HepG2 (cell line): ENCODE data around the gene MIER2. TPM values are rescaled to one million over a fixed set of nuclear protein-coding genes. Genes with fewer than 3 reads are reported as not detected.

ENCODE experiments used
- ATM ChIP-seq: fragments of 450-650 bp; IDR thresholded peaks from 2 replicates; pipeline ENCODE4 v1.7.1; 2017; ENCODE audit warnings: mild to moderate bottlenecking, borderline replicate concordance
- CEBPB ChIP-seq: IDR thresholded peaks from 2 replicates; pipeline ENCODE4 v1.6.1; 2011; ENCODE audit warnings: low read depth, low read length, improper control_type of control experiment, borderline replicate concordance
- DBP ChIP-seq: sonication (generic); formaldehyde crosslinking; IDR thresholded peaks from 2 replicates; pipeline ENCODE4 v1.4.0; 2020; ENCODE audit warnings: missing genetic modification reagents; ENCODE audit errors: not compliant biosample characterization
- E2F1 ChIP-seq: sonication (generic); formaldehyde crosslinking; IDR thresholded peaks from 2 replicates; pipeline ENCODE4 v1.5.0; 2020; ENCODE audit warnings: missing genetic modification reagents
- EHMT2 ChIP-seq: fragments of 200-600 bp; sonication (generic); IDR thresholded peaks from 2 replicates; pipeline ENCODE4 v1.7.0; 2017; ENCODE audit warnings: antibody characterized with exemption, low read depth, low read length, borderline replicate concordance
- ELF3 ChIP-seq: IDR thresholded peaks from 2 replicates; pipeline ENCODE4 v1.6.1; 2016; ENCODE audit warnings: missing genetic modification reagents, missing compliant biosample characterization
- ELF4 ChIP-seq: sonication (generic); formaldehyde crosslinking; IDR thresholded peaks from 2 replicates; pipeline ENCODE4 v1.5.0; 2020; ENCODE audit warnings: missing genetic modification reagents, mild to moderate bottlenecking, moderate library complexity, borderline replicate concordance
- FOXJ3 ChIP-seq: sonication (generic); formaldehyde crosslinking; IDR thresholded peaks from 2 replicates; pipeline ENCODE4 v1.4.0; 2020; ENCODE audit warnings: missing genetic modification reagents, mild to moderate bottlenecking, borderline replicate concordance
- KAT8 ChIP-seq: IDR thresholded peaks from 2 replicates; pipeline ENCODE4 v1.6.1; 2016; ENCODE audit warnings: missing genetic modification reagents, missing compliant biosample characterization
- KDM2A ChIP-seq: sonication (generic); formaldehyde crosslinking; IDR thresholded peaks from 2 replicates; pipeline ENCODE4 v1.4.0; 2020; ENCODE audit warnings: low read depth, missing genetic modification reagents, borderline replicate concordance
- MAFK ChIP-seq, 2 experiments: IDR thresholded peaks in 1 of 2; conservative IDR thresholded peaks in 1 of 2; 2 replicates each; pipeline ENCODE4 v1.6.1; 2011; ENCODE audit warnings: improper control_type of control experiment in 2 of 2, low read length in 2 of 2
- PAXIP1 ChIP-seq: sonication (generic); formaldehyde crosslinking; conservative IDR thresholded peaks from 2 replicates; pipeline ENCODE4 v1.4.0; 2020; ENCODE audit warnings: mild to moderate bottlenecking, missing genetic modification reagents, moderate library complexity
- RNF2 ChIP-seq: fragments of 450-650 bp; conservative IDR thresholded peaks from 2 replicates; pipeline ENCODE4 v1.6.1; 2016; ENCODE audit warnings: low read depth
- SOX13 ChIP-seq, 3 experiments: fragments of 450-650 bp in 1 of 3; sonication (generic) in 1 of 3; formaldehyde crosslinking in 1 of 3; IDR thresholded peaks in 2 of 3; conservative IDR thresholded peaks in 1 of 3; 2 replicates each; pipeline versions ENCODE4 v1.5.0 to v1.6.1; 2016 to 2020; ENCODE audit warnings: antibody characterized with exemption in 1 of 3, mild to moderate bottlenecking in 1 of 3, missing compliant biosample characterization in 1 of 3, missing genetic modification reagents in 1 of 3, moderate library complexity in 1 of 3
- SYNCRIP ChIP-seq: fragments of 200-400 bp; formaldehyde crosslinking; IDR thresholded peaks from 2 replicates; pipeline ENCODE4 v1.6.1; 2018; ENCODE audit warnings: mild to moderate bottlenecking, low read depth, low read length; ENCODE audit not compliant: insufficient read depth
- ZBTB7A ChIP-seq: sonication (generic); formaldehyde crosslinking; IDR thresholded peaks from 2 replicates; pipeline ENCODE4 v1.8.0; 2022; ENCODE audit warnings: mild to moderate bottlenecking, missing genetic modification reagents
- ZFP90 ChIP-seq: sonication (generic); formaldehyde crosslinking; IDR thresholded peaks from 2 replicates; pipeline ENCODE4 v1.8.0; 2022; ENCODE audit warnings: missing genetic modification reagents, mild to moderate bottlenecking, inconsistent platforms, borderline replicate concordance
- ZMYM3 ChIP-seq: sonication (generic); formaldehyde crosslinking; IDR thresholded peaks from 2 replicates; pipeline ENCODE4 v1.5.1; 2020; ENCODE audit warnings: mild to moderate bottlenecking, missing genetic modification reagents
- ZNF672 ChIP-seq: sonication (generic); formaldehyde crosslinking; IDR thresholded peaks from 2 replicates; pipeline ENCODE4 v1.8.1; 2022; ENCODE audit warnings: missing genetic modification reagents
- polyA plus RNA-seq, 8 experiments: library from polyadenylated mRNA; depleted of rRNA in 3 of 8; stranded (reverse) in 7 of 8; unstranded in 1 of 8; fragments of >200 nt; fragmentation: Illumina TruSeq in 4 of 8; extraction: Trizol in 4 of 8; gene quantifications; 2 replicates each; pipeline versions ENCODE4 v1.2.1 to v1.2.3, GENCODE V29; 2011 to 2016; ENCODE audit warnings: low read depth in 4 of 8, missing spikeins in 1 of 8, mixed read lengths in 1 of 8; ENCODE audit not compliant: insufficient read depth in 1 of 8
- total RNA-seq, 5 experiments: library from RNA; depleted of rRNA; stranded (reverse); fragments of >200 nt; fragmentation: Illumina TruSeq; extraction: Trizol; gene quantifications; 2 replicates each; pipeline ENCODE4 v1.2.3, GENCODE V29; 2016; ENCODE audit warnings: low read depth in 1 of 5

The MIER2 gene
- total and polyA plus RNA-seq, 2 of the 13 experiments (the other 11 are each of a cell fraction or from before 2014, with no cell fraction given) = 9.6 to 25.7 TPM

GRCh38 chr19:347946-348861 is 3.6 kb upstream of the MIER2 start (continued):
- TF ChIP-seq KDM2A (CRISPR knock-in tag) = no peak
- no peak for TF ChIP-seq DBP (CRISPR knock-in tag)
- no peak for TF ChIP-seq PAXIP1 (CRISPR knock-in tag)
- no peak for TF ChIP-seq E2F1 (CRISPR knock-in tag)
- TF ChIP-seq FOXJ3 (CRISPR knock-in tag) = no peak
- no peak for TF ChIP-seq ELF4 (CRISPR knock-in tag)
- TF ChIP-seq EHMT2 = no peak
- no peak for TF ChIP-seq RNF2
- peak; percentile 24; the same call in 1 of the 2 replicates for TF ChIP-seq ELF3
- TF ChIP-seq ZBTB7A (CRISPR knock-in tag) = no peak
- no peak for TF ChIP-seq SOX13 (IDR thresholded peaks at IDR 0.05)
- peak in 1 of 2 experiments; percentile 18; a peak in 1 of 4 replicates for TF ChIP-seq SOX13 (CRISPR knock-in tag; conservative IDR thresholded peaks at IDR 0.05 in 1 of 2, IDR thresholded peaks at IDR 0.05 in 1 of 2)
- no peak for TF ChIP-seq KAT8
- no peak for TF ChIP-seq ATM
- TF ChIP-seq SYNCRIP = no peak
- no peak for TF ChIP-seq CEBPB
- no peak for TF ChIP-seq ZFP90 (CRISPR knock-in tag)
- no peak for TF ChIP-seq ZMYM3
- TF ChIP-seq ZNF672 (CRISPR knock-in tag) = no peak
- no peak for TF ChIP-seq MAFK (conservative IDR thresholded peaks at IDR 0.05 in 1 of 2, IDR thresholded peaks at IDR 0.05 in 1 of 2; ENCODE audit: low read length in 2 of 2)
